D721Med (cell line): ENCODE results near the gene TRIM37.

Experiments used
- DNase-seq: peaks from one replicate; pipeline ENCODE4 v3.0.0; 2011; ENCODE audit warnings: low spot score; ENCODE audit not compliant: insufficient read length
- FAIRE-seq: peaks from 2 replicates; lab custom pipeline; 2011; peaks lifted over from hg19 to GRCh38; lab: Jason Lieb, UNC
- CTCF ChIP-seq: IDR thresholded peaks from 2 replicates; pipeline ENCODE4 v1.5.1; 2012; ENCODE audit warnings: mild to moderate bottlenecking, control low read depth; ENCODE audit not compliant: insufficient read depth; ENCODE audit errors: missing control alignments

Gene TRIM37

GRCh38 chr17:59110973-59111372 is 4.3 kb upstream of the TRIM37 start:
- no peak for TF ChIP-seq CTCF
- DNase-seq (no peak), FAIRE-seq (no peak)

DNA sequence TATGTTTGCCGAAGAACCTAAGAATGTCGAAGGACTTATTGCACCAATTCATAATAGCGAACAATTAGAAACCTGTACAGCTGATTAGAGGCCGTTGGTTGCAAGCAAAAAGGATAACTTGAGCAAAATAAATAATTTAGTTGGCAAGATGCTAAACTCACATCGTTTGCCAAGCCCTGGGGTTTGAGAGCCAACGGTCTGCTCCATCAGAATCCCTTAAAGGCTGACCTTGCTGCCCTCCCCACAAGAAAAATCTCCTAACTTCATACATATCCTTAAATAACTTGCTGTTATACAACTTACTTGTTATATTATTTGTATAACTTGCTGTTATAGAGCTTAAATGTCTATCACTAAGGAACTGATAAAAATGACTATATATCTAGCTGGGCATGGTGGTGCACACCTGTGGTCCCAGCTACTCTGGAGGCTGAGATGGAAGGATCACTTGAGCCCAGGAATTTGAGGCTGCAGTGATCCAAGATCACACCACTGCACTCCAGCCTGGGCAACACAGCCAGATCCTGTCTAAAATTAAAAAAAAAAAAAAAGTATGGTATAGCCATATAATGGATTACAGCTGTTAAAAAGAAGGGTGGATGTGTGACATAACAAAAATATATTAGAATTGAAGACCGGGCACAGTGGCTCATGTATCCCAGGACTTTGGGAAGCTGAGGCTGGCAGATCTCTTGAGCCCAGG is 1.9 kb upstream of the TRIM37 start:
- DNase-seq: no peak
- FAIRE-seq: no peak
- TF ChIP-seq CTCF: no peak

DNA sequence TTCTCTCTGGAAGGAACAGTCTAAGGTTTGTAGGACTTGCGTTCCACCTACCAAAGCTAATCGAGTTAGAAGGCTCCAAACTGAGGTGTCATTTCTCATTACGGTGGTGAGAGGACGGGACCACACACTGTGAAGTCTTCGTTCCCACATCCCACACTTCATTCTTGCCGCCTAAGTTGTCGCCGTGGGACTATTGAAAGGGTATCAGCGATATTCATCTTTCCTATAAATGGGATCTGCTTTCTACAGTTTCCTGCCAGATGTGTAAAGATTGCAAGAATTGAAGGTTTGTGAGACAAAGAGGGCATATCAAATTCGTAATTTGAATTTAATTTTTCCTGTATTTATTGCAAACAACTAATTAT is 608 bp upstream of the TRIM37 start:
- TF ChIP-seq CTCF: no peak
- no peak for FAIRE-seq

DNA sequence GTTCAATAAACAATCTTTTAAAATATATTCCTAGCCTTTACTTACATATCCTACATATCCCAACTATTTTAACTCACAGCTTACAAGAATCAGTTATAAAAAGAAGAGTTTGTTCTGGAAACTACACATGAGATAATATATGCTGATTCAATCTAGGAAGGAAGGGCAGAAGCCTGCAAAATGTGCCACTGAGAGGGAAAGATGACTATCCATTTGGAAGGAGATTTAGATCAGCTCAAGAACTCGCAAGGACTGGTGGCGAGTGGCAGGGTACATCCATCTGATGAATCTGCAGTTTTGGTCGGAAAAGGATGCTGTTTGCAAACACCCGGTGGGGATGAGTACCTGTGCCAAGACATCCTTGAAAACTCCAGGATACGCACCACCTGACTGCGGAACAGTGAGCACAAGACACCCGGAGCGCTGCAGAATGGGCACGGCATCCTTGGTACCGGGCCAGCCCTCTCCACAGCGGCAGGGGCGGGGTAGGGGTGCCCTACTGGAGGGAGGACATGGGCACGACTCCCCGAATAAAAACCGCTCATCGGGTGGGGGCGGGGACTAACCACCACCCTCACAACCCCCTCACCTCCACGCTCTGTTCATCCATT is 723 bp downstream of the TRIM37 start:
- TF ChIP-seq CTCF: no peak
- FAIRE-seq (no peak), DNase-seq (no peak)

More for the DNA sequence above, 608 bp upstream of the TRIM37 start:
- no peak for DNase-seq

- FAIRE-seq: no peak
Measured at GRCh38 chr17:59101178-59101577, 5.5 kb downstream of the TRIM37 start.

DNA sequence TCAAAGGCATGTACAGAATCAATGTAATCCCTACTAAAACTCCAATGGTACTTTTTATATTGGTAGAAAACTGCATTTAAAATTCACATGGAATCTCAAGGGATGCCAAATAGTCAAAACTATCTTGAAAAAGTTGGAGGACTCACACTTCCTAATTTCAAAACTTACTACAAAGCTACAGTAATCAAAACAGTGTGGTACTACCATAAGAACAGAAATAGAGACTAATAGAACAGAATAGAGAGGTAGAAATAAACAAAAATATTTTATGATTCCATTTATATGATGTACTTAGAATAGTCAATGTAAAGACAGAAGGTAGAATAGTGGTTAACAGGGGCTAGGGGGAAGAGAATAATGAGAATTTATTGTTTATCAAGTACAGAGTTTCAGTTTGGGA is 8.8 kb downstream of the TRIM37 start:
- FAIRE-seq (no peak), DNase-seq (no peak)
- TF ChIP-seq CTCF: no peak

More at GRCh38 chr17:59101178-59101577, 5.5 kb downstream of the TRIM37 start:
- no peak for DNase-seq
- no peak for TF ChIP-seq CTCF
